WI38 (cell line): Measurements from ENCODE around the gene MKLN1.
"Not testable (repeated sequence)": the region's sequence is repeated elsewhere in the genome, so short reads cannot be mapped to it uniquely, and the experiment has no call there.

Experiments
- H3K4me3 ChIP-seq: 2 replicates; pipeline ENCODE4 v1.5.1; 2011; ENCODE audit warnings: low read depth, mild to moderate bottlenecking, control low read depth, low read length
- TF ChIP-seq, protein P1 (sequence below): IDR thresholded peaks from 2 replicates; pipeline ENCODE4 v1.5.1; 2012; ENCODE audit warnings: low read depth, mild to moderate bottlenecking, control low read depth, low read length

Gene MKLN1

DNA sequence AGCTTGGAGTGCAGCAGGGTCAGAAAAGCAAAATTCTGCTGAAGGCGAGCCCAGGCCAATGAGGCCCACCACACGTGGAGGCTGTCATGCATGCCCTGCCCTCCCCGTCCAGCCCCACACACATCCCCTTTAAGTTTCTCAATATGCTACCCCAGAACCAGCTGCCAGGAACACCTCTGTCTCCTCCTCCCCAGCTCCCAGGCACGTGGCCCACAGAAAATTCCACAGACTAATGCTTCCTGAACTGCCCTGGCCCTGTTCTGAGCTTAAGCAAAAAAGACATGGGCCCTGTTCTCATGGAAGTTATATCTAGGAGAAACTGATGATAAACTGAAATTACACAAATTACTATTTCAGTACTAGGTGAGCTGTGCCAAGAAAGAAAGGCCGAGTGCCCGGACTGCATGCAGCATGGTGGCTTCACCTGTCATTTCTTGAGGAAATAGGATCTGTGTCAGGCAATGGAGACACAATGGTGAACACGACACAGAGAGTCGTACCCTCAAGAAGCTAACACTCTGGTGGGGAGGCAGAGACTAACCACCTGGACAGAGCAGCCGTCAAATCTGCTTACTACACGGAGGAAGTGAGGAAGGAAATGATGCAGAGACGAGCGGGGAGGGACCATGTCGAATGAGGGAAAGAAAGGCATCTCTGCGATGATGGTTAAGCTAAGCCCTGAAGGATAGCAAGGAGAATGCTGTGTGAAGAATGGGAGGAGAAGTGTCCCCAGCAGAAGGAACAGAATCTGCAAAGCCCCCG is 184.3 kb downstream of the MKLN1 start:
- TF ChIP-seq, protein P1, sequence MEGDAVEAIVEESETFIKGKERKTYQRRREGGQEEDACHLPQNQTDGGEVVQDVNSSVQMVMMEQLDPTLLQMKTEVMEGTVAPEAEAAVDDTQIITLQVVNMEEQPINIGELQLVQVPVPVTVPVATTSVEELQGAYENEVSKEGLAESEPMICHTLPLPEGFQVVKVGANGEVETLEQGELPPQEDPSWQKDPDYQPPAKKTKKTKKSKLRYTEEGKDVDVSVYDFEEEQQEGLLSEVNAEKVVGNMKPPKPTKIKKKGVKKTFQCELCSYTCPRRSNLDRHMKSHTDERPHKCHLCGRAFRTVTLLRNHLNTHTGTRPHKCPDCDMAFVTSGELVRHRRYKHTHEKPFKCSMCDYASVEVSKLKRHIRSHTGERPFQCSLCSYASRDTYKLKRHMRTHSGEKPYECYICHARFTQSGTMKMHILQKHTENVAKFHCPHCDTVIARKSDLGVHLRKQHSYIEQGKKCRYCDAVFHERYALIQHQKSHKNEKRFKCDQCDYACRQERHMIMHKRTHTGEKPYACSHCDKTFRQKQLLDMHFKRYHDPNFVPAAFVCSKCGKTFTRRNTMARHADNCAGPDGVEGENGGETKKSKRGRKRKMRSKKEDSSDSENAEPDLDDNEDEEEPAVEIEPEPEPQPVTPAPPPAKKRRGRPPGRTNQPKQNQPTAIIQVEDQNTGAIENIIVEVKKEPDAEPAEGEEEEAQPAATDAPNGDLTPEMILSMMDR = no peak

DNA sequence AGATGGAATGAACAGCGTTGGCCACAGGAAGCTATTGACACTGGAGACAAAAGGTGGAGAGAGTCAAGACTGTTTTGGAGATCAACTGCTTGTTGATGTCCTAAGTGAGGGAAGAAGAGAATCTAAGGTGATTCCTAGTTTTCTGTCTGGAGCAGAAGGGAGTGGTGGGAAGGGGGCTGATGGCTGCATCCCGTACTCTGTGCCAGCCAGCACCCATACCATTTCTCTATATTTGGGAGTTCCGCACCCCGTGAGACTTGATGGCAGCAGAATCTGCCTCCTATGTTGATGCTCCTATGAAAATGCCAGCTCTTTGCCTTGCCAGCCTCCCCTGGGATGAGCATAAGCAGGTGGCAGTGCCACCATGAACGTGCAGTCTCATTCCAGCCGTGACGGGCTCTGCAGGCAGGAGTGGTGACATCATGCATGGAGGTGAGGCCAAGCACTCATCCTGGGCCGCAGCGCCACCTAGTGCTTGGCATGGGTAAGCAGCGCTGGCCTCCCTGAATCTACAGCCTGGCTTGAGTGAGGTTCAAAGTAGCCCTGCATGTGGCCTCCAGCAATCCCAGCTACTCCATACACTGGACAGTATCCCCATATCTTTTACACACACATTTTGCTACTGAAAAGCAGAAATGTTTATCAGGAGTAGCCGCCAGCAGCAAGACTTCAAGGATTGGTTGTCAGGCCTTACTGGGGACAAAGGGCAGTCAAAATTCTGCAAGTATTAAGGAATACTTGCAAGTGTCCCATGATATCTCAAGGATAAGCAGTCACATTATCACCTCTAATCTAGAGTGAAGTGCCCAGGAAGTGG is 185.8 kb downstream of the MKLN1 start:
- no peak overlapping the region for H3K4me3 ChIP-seq
- TF ChIP-seq, protein P1 = peak; percentile 96

More for the DNA sequence above, 184.3 kb downstream of the MKLN1 start:
- H3K4me3 ChIP-seq = no peak overlapping the region

DNA sequence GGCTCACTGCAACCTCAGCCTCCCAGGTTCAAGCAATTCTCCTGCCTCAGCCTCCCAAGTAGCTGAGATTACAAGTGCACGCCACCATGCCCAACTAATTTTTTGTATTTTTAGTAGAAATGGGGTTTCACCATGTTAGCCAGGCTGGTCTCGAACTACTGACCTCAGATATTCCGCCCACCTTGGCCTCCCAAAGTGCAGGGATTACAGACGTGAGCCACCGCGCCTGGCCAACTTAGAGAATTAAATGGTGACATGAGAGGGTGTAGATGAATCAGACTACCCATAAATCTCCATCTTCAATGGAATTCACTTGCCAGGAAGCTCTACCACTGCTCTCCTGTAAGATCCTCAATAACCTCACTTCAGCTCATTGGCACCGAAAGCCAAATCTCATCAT is 187.8 kb downstream of the MKLN1 start:
- H3K4me3 ChIP-seq = not testable (repeated sequence)

DNA sequence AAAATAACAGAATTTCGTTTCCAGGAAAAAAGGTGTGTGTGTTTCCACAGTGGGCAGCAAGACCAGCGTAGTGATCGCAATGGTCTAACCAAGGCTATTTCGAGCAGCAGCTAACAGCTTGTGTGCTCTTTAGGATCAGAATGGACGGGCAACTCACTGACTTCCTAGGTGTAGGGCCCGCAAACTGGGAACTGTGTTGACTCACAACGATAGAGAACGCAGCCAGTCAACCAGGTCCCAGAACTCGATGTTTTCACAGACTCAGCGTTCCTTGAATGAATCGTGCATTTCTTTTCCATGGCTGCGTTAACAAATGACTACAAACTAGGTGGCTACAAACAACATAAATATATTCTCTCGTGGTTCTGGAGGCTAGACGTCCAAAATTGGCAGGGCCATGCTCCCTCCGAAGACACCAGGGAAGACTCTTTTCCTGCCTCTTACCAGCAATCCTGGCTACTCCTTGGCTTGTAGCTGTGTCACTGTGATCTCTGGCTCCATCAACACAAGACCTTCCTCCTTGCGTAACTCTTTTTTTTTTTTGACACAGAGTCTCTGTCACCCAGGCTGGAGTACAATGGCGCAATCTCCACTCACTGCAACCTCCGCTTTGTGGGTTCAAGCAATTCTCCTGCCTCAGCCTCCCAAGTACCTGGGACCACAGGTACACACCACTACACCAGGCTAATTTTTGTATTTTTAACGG is 189.7 kb downstream of the MKLN1 start:
- TF ChIP-seq, protein P1 = no peak
- H3K4me3 ChIP-seq = no peak overlapping the region

DNA sequence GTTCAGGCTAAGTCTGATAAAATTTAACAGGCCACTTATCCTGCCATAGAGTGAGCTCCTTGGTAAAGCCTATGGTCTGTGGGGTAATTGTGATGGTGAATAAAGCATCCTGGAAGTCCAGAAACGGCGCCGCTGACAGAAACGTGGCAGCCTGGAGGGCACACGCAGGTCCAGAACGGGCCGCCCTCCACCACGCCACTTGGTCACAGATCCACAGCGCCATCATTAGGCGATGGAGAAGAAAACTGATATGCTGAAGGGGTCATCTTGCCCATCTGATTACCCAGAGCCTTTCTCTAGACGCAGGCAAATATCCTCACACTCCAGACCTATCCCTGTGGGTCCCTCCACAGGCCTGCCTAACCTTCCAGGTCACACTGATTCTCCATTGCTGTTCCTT is 190.9 kb downstream of the MKLN1 start:
- TF ChIP-seq, protein P1 = no peak
- no peak overlapping the region for H3K4me3 ChIP-seq

DNA sequence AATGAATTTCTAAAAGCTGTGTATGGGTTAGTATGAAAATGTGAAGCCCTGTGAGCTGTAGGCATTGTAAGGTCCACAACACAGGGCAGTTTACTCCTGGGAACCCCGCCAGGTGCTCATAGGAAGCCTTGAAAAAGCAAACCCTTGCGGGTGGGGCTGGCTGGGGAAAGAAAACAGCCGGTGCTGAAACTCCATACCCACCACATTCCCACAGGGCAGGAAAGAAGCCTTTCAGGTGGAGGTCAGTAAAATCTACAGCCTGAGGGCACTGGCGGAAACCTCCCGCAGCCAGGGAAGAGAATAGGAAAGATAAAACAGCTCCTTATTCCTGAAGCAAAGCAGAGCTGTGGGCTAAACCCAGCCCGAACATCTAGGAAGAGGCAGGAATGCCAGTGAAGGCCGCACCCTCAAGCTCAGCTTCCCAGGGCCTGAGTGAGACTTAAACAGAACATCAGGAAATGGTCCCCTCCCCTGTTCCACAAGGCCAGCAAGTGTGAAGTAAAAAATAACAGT is 194.0 kb downstream of the MKLN1 start:
- TF ChIP-seq, protein P1 = no peak
- no peak overlapping the region for H3K4me3 ChIP-seq

DNA sequence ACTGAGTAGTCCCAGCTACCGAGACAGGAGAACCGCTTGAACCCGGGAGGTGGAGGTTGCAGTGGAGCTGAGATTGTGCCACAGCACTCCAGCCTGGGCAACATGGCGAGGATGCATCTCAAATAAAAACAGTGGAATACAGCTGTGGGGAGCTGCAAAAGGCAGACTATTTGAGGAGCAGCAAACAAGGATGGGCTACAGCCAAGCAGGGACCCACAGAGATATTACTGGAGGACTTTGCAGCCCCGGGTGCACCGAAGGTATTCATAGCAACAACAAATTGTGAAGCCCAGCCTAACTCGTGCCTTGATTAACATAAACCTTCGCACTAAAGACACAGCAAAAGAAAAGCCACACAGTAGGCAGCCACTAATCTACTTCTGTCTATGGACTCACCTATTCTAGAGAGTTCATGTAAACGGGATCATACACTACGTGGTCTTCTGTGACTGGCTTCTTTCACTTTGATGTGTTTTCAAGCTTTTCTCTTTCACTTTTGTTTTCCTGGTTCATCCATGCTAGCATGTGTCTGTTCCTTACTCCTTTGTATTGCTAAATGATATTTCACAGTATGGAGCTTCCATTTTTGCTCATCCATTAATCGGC is 194.8 kb downstream of the MKLN1 start:
- peak overlapping the region; percentile 31 for H3K4me3 ChIP-seq
- TF ChIP-seq, protein P1 = no peak
